HL-60/S4 treated with retinoic acid at 250 ng/mL for 4 days and 3 days (cell line): ENCODE results near the gene PIAS4.

Experiments used
- in situ Hi-C: fragments of 300-500 bp; cut with MboI; formaldehyde crosslinking; loops from 2 replicates; pipeline ENCODE4 v1.7.0; 2022; ENCODE audit warnings: low sequenced_read_pairs

Gene PIAS4

GRCh38 chr19:4057931-4058692 is 50.6 kb downstream of the PIAS4 start:
- in situ Hi-C loops: no loop called here

- in situ Hi-C loops: no loop called here
Measured at GRCh38 chr19:4058693-4059452, 51.3 kb downstream of the PIAS4 start.

GRCh38 chr19:4059453-4059871 is 51.9 kb downstream of the PIAS4 start:
- in situ Hi-C loops: no loop called here

GRCh38 chr19:4059891-4060620 is 52.5 kb downstream of the PIAS4 start:
- in situ Hi-C loops: no loop called here

GRCh38 chr19:4060621-4061177 is 53.2 kb downstream of the PIAS4 start:
- in situ Hi-C loops: no loop called here

GRCh38 chr19:4061178-4061682 is 53.7 kb downstream of the PIAS4 start:
- in situ Hi-C loops: no loop called here

- in situ Hi-C loops: no loop called here
Measured at GRCh38 chr19:4061683-4062418, 54.3 kb downstream of the PIAS4 start.

- in situ Hi-C loops: no loop called here
Measured at GRCh38 chr19:4062419-4063368, 55.2 kb downstream of the PIAS4 start.

- in situ Hi-C loops: no loop called here
Measured at GRCh38 chr19:4063369-4064148, 56.0 kb downstream of the PIAS4 start.

GRCh38 chr19:4064149-4064495 is 56.6 kb downstream of the PIAS4 start:
- in situ Hi-C loops: no loop called here

GRCh38 chr19:4064496-4065260 is 57.1 kb downstream of the PIAS4 start:
- in situ Hi-C loops: no loop called here

GRCh38 chr19:4065430-4066175 is 58.1 kb downstream of the PIAS4 start:
- in situ Hi-C loops: no loop called here

- in situ Hi-C loops: no loop called here
Measured at GRCh38 chr19:4066176-4066606, 58.7 kb downstream of the PIAS4 start.

GRCh38 chr19:4066682-4067395 is 59.3 kb downstream of the PIAS4 start, which contains the start of gene ZBTB7A:
ZBTB7A (minus strand) TSS chr19:4066899; CDS start chr19:4055232, 11,667 bp downstream.
- in situ Hi-C loops: no loop called here

GRCh38 chr19:4067396-4068046 is 60.0 kb downstream of the PIAS4 start:
- in situ Hi-C loops: no loop called here
